Mesenchymal stem cell (in vitro differentiated cells and primary cell): ENCODE data around the gene EML4.

Experiments
- DNase-seq: peaks from one replicate; pipeline ENCODE4 v3.0.0-alpha.2; 2013
- H2AFZ ChIP-seq: one replicate; pipeline ENCODE4 v1.6.1; 2013; ENCODE audit warnings: low read depth, mild to moderate bottlenecking, control low read depth, inconsistent platforms, low read length, moderate library complexity
- H2AK5ac ChIP-seq: 2 replicates; pipeline ENCODE4 v1.6.1; 2013; ENCODE audit warnings: low read length, moderate library complexity, mild to moderate bottlenecking, inconsistent platforms; ENCODE audit not compliant: severe bottlenecking
- H2BK120ac ChIP-seq: one replicate; pipeline ENCODE4 v1.6.1; 2013; ENCODE audit warnings: low read depth, mild to moderate bottlenecking, inconsistent platforms, low read length, moderate library complexity
- H2BK12ac ChIP-seq, 2 experiments: one replicate each; pipeline ENCODE4 v1.6.1; 2013; ENCODE audit warnings: inconsistent platforms in 2 of 2, low read length in 2 of 2, mild to moderate bottlenecking in 2 of 2, moderate library complexity in 2 of 2, control low read depth in 1 of 2
- H2BK15ac ChIP-seq: one replicate; pipeline ENCODE4 v1.6.1; 2013; ENCODE audit warnings: mild to moderate bottlenecking, low read depth, inconsistent platforms; ENCODE audit not compliant: poor library complexity, severe bottlenecking
- H2BK5ac ChIP-seq: 2 replicates; pipeline ENCODE4 v1.6.1; 2013; ENCODE audit warnings: low read depth, mild to moderate bottlenecking, low read length, control low read depth, inconsistent platforms; ENCODE audit not compliant: poor library complexity, severe bottlenecking
- H3K14ac ChIP-seq, 2 experiments: one replicate each; pipeline ENCODE4 v1.6.1; 2013; ENCODE audit warnings: inconsistent platforms in 2 of 2, low read length in 2 of 2, control low read depth in 1 of 2, mild to moderate bottlenecking in 1 of 2, moderate library complexity in 1 of 2
- H3K18ac ChIP-seq, 2 experiments: one replicate each; pipeline ENCODE4 v1.6.1; 2013; ENCODE audit warnings: inconsistent platforms in 2 of 2, low read length in 2 of 2, control low read depth in 1 of 2, low read depth in 1 of 2, mild to moderate bottlenecking in 1 of 2
- H3K23ac ChIP-seq, 2 experiments: one replicate each; pipeline ENCODE4 v1.6.1; 2013; ENCODE audit warnings: inconsistent platforms in 2 of 2, low read length in 2 of 2, mild to moderate bottlenecking in 2 of 2, moderate library complexity in 2 of 2, control low read depth in 1 of 2
- H3K27ac ChIP-seq: 2 replicates; pipeline ENCODE4 v1.5.1; 2013; ENCODE audit warnings: mild to moderate bottlenecking, moderate library complexity, low read length, control low read depth, inconsistent platforms; ENCODE audit not compliant: poor library complexity, severe bottlenecking
- H3K27me3 ChIP-seq, 2 experiments: 2 replicates each; pipeline versions ENCODE4 v1.6.1 to v1.7.0; 2013; ENCODE audit warnings: low read length in 2 of 2, mild to moderate bottlenecking in 2 of 2, moderate library complexity in 2 of 2, control low read depth in 1 of 2, inconsistent platforms in 1 of 2; ENCODE audit not compliant: control insufficient read depth in 1 of 2, insufficient read depth in 1 of 2
- H3K36me3 ChIP-seq, 2 experiments: 2 replicates each; pipeline versions ENCODE4 v1.6.1 to v1.7.0; 2013; ENCODE audit warnings: low read length in 2 of 2, control low read depth in 1 of 2, inconsistent platforms in 1 of 2, low read depth in 1 of 2, mild to moderate bottlenecking in 1 of 2; ENCODE audit not compliant: insufficient read depth in 2 of 2, control insufficient read depth in 1 of 2
- H3K4ac ChIP-seq, 2 experiments: one replicate each; pipeline ENCODE4 v1.6.1; 2013; ENCODE audit warnings: inconsistent platforms in 2 of 2, low read length in 2 of 2, mild to moderate bottlenecking in 2 of 2, moderate library complexity in 2 of 2, control low read depth in 1 of 2, low read depth in 1 of 2
- H3K4me1 ChIP-seq: 2 replicates; pipeline ENCODE4 v1.6.1; 2013; ENCODE audit warnings: low read depth, low read length, control low read depth; ENCODE audit not compliant: control insufficient read depth, insufficient read depth
- H3K4me2 ChIP-seq: 2 replicates; pipeline ENCODE4 v1.6.1; 2013; ENCODE audit warnings: low read length, mild to moderate bottlenecking, inconsistent platforms; ENCODE audit not compliant: poor library complexity, severe bottlenecking
- H3K4me3 ChIP-seq, 2 experiments: 2 replicates each; pipeline versions ENCODE4 v1.5.1 to v1.7.0; 2013; ENCODE audit warnings: low read length in 2 of 2, mild to moderate bottlenecking in 2 of 2, control low read depth in 1 of 2, low read depth in 1 of 2; ENCODE audit not compliant: insufficient read depth in 1 of 2
- H3K79me1 ChIP-seq: replicated peaks from 2 replicates; pipeline ENCODE4 v1.6.1; 2013; ENCODE audit warnings: mild to moderate bottlenecking, control low read depth, low read length, inconsistent platforms; ENCODE audit not compliant: poor library complexity, severe bottlenecking
- H3K9ac ChIP-seq: 2 replicates; pipeline ENCODE4 v1.7.0; 2013; ENCODE audit warnings: mild to moderate bottlenecking, low read length, moderate library complexity
- H3K9me3 ChIP-seq: 2 replicates; pipeline ENCODE4 v1.7.0; 2013; ENCODE audit warnings: mild to moderate bottlenecking, low read length; ENCODE audit not compliant: control insufficient read depth
- H4K8ac ChIP-seq: one replicate; pipeline ENCODE4 v1.6.1; 2013; ENCODE audit warnings: inconsistent platforms, mild to moderate bottlenecking, low read length, moderate library complexity
- H4K91ac ChIP-seq: one replicate; pipeline ENCODE4 v1.6.1; 2013; ENCODE audit warnings: mild to moderate bottlenecking, low read length, inconsistent platforms
- WGBS: methylation state at CpG from one replicate; pipeline ENCODE4 v1.1.7; 2013; ENCODE audit warnings: mixed read lengths; 5-methylcytosine and 5-hydroxymethylcytosine counted together

Gene EML4

DNA sequence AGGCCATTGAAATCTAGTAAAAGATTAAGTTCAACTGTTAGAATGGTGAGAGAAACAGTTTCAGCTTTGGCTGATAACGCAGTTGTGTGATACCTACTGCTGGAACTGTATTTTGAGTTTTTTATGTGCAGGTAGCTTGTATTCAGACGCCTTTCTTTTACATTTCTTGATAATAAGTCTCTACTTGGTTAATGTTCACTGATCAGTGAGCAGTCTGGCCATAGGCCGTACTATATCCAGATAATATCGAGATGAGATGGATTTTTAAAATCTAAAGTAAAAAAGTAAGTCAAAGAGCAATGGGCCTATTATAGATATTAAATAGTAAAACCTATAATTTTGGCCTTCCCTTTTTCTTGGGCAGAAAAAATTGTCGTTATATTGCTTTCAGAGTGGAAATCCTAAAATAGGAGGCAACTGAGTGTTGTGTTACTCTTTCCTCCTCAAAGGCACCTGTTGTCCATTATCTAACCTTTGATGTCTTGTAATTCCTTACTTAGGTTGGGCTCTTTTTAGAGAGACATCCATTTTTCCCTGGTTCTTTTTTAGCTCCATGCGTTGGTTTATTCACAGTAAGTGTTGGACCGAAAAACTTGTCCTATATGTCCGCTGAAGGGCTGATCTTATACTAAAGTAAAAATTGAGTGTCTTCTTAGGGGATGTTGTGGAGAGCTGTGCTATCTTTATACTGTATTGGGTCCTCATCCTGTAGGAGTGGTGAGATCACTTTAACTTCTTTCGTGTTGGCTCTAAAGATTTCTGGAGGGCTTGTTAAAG lies 1.7 kb downstream of the EML4 start:
- H2AFZ ChIP-seq: no peak overlapping the region
- no peak overlapping the region for H2BK5ac ChIP-seq
- WGBS: 67% methylated on average over 5 of the region's 9 CpGs
- no peaks in the 10 kb centered on the region for H3K9me3 ChIP-seq
- no peak overlapping the region for H4K91ac ChIP-seq
- peaks cover 5% of the 10 kb centered on the region for H3K79me1 ChIP-seq
- H3K4me1 ChIP-seq: peaks cover 2% of the 10 kb centered on the region
- peak overlapping the region; percentile 92 for H3K9ac ChIP-seq
- H4K8ac ChIP-seq: no peak overlapping the region
- no peak overlapping the region for H3K14ac ChIP-seq
- no peak overlapping the region for H3K18ac ChIP-seq
- H3K27me3 ChIP-seq: no peaks in the 10 kb centered on the region
- H3K4ac ChIP-seq: no peak overlapping the region
- H3K4me2 ChIP-seq: peak overlapping the region; percentile 42
- H2AK5ac ChIP-seq: no peak overlapping the region
- no peak overlapping the region for H2BK15ac ChIP-seq
- H3K27ac ChIP-seq: no peak overlapping the region
- H3K36me3 ChIP-seq: no peaks in the 10 kb centered on the region
- no peak overlapping the region for H2BK12ac ChIP-seq
- no peak overlapping the region for H3K23ac ChIP-seq
- H2BK120ac ChIP-seq: no peak overlapping the region
- no peak for DNase-seq
- H3K4me3 ChIP-seq: peak overlapping the region in 1 of 2 experiments; percentile 94

DNA sequence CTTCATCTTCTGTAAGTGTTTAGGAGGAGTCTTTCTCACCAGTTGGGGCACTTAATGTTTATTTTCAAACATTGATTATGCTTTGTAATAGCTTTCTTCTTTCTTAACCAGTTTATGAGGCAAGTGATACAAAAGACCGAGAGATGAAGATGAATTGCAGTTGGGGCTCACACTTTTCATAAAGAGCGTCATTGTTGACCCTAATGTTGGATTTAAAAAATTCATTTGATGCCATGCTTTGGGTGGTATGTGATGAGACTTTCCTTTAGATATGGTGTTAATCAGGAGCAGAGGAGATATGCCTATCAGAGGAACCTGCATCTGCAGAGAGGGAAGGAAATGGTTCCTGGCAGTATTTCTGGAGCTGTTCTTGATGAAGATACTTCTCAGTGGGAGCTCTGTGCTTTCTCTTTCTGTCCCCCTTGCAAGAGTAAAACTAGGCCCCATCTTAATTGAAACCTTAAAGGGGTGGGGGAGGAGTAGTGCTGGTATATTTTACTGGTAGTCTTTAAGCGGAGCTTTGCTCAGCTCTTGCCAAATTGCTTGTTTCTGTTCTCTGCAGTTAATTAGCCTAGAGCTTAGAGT lies 2.3 kb downstream of the EML4 start:
- Histone ChIP-seq H2BK15ac (no peak overlapping the region), H3K36me3 (no peaks in the 10 kb centered on the region), H2AK5ac (no peak overlapping the region), H2BK5ac (no peak overlapping the region), H3K18ac (no peak overlapping the region), H3K9ac (peak overlapping the region; percentile 92), H2BK12ac (no peak overlapping the region), H3K4me2 (peak overlapping the region; percentile 24), H3K23ac (no peak overlapping the region), H3K14ac (no peak overlapping the region), H3K27ac (no peak overlapping the region), H4K91ac (no peak overlapping the region), H2BK120ac (no peak overlapping the region), H3K4ac (no peak overlapping the region), H4K8ac (no peak overlapping the region), H3K79me1 (peaks cover 5% of the 10 kb centered on the region), H3K4me1 (peaks cover 2% of the 10 kb centered on the region), H2AFZ (no peak overlapping the region), H3K9me3 (no peaks in the 10 kb centered on the region), H3K4me3 (peak overlapping the region in 1 of 2 experiments; percentile 94), H3K27me3 (no peaks in the 10 kb centered on the region)
- 54% methylated on average over 3 of the region's 3 CpGs for WGBS
- peak; percentile 40 for DNase-seq

DNA sequence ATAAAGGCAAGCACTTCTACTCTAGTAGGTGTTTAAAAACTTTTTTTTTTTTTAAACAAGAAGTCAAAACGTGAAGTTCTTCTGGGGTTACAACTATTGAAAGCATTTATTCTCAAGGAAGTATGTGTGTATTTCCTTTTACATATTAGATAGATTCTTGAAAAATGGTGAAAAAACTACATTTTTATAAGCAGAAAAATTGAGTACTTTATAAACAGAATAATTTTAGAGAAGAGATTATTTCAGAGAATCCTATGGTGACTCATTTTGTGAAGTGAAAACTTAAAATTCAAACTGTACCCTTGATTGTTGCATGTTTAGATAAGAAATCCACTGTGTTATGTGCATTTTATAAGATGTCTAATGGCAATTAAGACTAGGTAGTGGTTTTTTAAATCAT lies 2.9 kb downstream of the EML4 start:
- no peak overlapping the region for H3K18ac ChIP-seq
- H4K91ac ChIP-seq: no peak overlapping the region
- H3K4me1 ChIP-seq: peaks cover 2% of the 10 kb centered on the region
- H2AFZ ChIP-seq: no peak overlapping the region
- no peak overlapping the region for H3K4ac ChIP-seq
- no peak overlapping the region for H2BK15ac ChIP-seq
- peak overlapping the region; percentile 92 for H3K9ac ChIP-seq
- H3K4me3 ChIP-seq: peak overlapping the region in 1 of 2 experiments; percentile 94
- H3K23ac ChIP-seq: no peak overlapping the region
- H2BK12ac ChIP-seq: no peak overlapping the region
- no peak overlapping the region for H2BK5ac ChIP-seq
- H3K79me1 ChIP-seq: peaks cover 5% of the 10 kb centered on the region
- no peak overlapping the region for H3K4me2 ChIP-seq
- no peaks in the 10 kb centered on the region for H3K36me3 ChIP-seq
- no peak overlapping the region for H4K8ac ChIP-seq
- no peaks in the 10 kb centered on the region for H3K9me3 ChIP-seq
- no peak overlapping the region for H3K14ac ChIP-seq
- H2BK120ac ChIP-seq: no peak overlapping the region
- no peak for DNase-seq
- no peak overlapping the region for H3K27ac ChIP-seq
- H3K27me3 ChIP-seq: no peaks in the 10 kb centered on the region
- H2AK5ac ChIP-seq: no peak overlapping the region
- WGBS: no CpG with 5 or more reads among the region's 1 CpG

DNA sequence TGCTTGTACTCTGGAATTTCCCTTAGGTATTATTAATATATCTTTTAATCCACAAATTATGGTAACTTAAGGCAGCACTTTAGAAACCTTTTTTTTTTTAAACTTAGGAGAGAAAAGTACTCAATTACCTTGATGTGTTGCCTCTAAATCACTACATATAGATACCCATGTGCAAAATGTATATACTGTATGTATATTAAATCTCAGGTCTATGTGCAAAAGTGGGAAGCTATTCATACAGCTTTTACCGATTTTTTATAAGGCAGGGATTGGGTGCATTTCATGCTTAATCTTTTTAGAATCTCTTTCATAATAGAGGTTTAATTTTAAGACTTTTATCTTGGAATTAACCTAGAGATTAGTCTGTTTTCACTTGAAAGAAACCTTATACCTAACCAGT lies 3.4 kb downstream of the EML4 start:
- Histone ChIP-seq H3K9me3 (no peaks in the 10 kb centered on the region), H3K14ac (no peak overlapping the region), H4K91ac (no peak overlapping the region), H3K9ac (peak overlapping the region; percentile 92), H3K36me3 (no peaks in the 10 kb centered on the region), H2BK12ac (no peak overlapping the region), H2AK5ac (no peak overlapping the region), H2BK15ac (no peak overlapping the region), H2AFZ (no peak overlapping the region), H3K27me3 (no peaks in the 10 kb centered on the region), H3K4ac (no peak overlapping the region), H3K4me2 (no peak overlapping the region), H3K23ac (no peak overlapping the region), H4K8ac (no peak overlapping the region), H3K27ac (no peak overlapping the region), H3K4me1 (peaks cover 2% of the 10 kb centered on the region), H3K79me1 (peaks cover 7% of the 10 kb centered on the region), H2BK5ac (no peak overlapping the region), H3K18ac (no peak overlapping the region), H3K4me3 (no peak overlapping the region), H2BK120ac (no peak overlapping the region)
- no CpG with 5 or more reads among the region's 1 CpG for WGBS
- no peak for DNase-seq
